Omental fat pad (tissue), 4 donors: ENCODE data around the gene PAK4. TPM values are rescaled to one million over a fixed set of nuclear protein-coding genes. Genes with fewer than 3 reads are reported as not detected.

ENCODE experiments used
- ATAC-seq: fragments of 150-250 bp; one replicate; pipeline ENCODE4 v1.9.1; 2016; ENCODE audit warnings: mild to moderate bottlenecking, moderate library complexity; ENCODE audit not compliant: low FRiP score
- DNase-seq: peaks from one replicate; pipeline ENCODE4 v3.0.0-alpha.2; 2019; ENCODE audit warnings: low spot score
- CTCF ChIP-seq, 3 donors: fragments of 450-650 bp; IDR thresholded peaks; one replicate each; pipeline ENCODE4 v1.5.1; 2016 to 2017; ENCODE audit warnings: antibody characterized with exemption in 3 of 3, mild to moderate bottlenecking in 3 of 3, moderate library complexity in 2 of 3
- total RNA-seq, 4 donors: library from RNA; depleted of rRNA; stranded (reverse); fragments of >200 nt; gene quantifications; one replicate each; pipeline ENCODE4 v1.1.0, GENCODE V29; 2016

Gene PAK4
- total RNA-seq, 4 donors from 2014 or later = 4.6 to 9.8 (median 6.3) TPM

GRCh38 chr19:39196320-39196719 lies 70.7 kb downstream of the PAK4 start:
- ATAC-seq (no peak), DNase-seq (no peak)
- TF ChIP-seq CTCF (IDR thresholded peaks at IDR 0.05) = no peak

GRCh38 chr19:39196860-39197562 lies 71.4 kb downstream of the PAK4 start, which contains the start of gene NCCRP1:
Gene NCCRP1 (plus strand): TSS chr19:39196964. CDS start chr19:39196983, 19 bp downstream.
- no peak for TF ChIP-seq CTCF (IDR thresholded peaks at IDR 0.05)
- DNase-seq (no peak), ATAC-seq (no peak)

GRCh38 chr19:39197808-39198207 lies 72.2 kb downstream of the PAK4 start:
- DNase-seq (no peak), ATAC-seq (peak; percentile 35)
- TF ChIP-seq CTCF (IDR thresholded peaks at IDR 0.05) = no peak

- no peak for TF ChIP-seq CTCF (IDR thresholded peaks at IDR 0.05)
- DNase-seq = no peak
Measured at GRCh38 chr19:39199025-39199424, 73.4 kb downstream of the PAK4 start.

GRCh38 chr19:39200066-39200802 lies 74.6 kb downstream of the PAK4 start:
- no peak for ATAC-seq
- TF ChIP-seq CTCF (IDR thresholded peaks at IDR 0.05) = no peak
- no peak for DNase-seq

More at GRCh38 chr19:39199025-39199424, 73.4 kb downstream of the PAK4 start:
- ATAC-seq = peak; percentile 85

GRCh38 chr19:39200803-39201115 lies 75.2 kb downstream of the PAK4 start:
- DNase-seq = no peak
- no peak for ATAC-seq
- no peak for TF ChIP-seq CTCF (IDR thresholded peaks at IDR 0.05)

GRCh38 chr19:39202998-39203355 lies 77.4 kb downstream of the PAK4 start:
- DNase-seq (no peak), ATAC-seq (no peak)

More at GRCh38 chr19:39202998-39203355, 77.4 kb downstream of the PAK4 start:
- TF ChIP-seq CTCF (IDR thresholded peaks at IDR 0.05) = no peak
